NCI-H2171 (cell line): ENCODE results near the gene UNC45A.
"Not testable (repeated sequence)": the region's sequence is repeated elsewhere in the genome, so short reads cannot be mapped to it uniquely, and the experiment has no call there.

Experiments
- DNase-seq: peaks from one replicate; lab custom pipeline; 2025; lab: John Stamatoyannopoulos, UW

The UNC45A gene

DNA sequence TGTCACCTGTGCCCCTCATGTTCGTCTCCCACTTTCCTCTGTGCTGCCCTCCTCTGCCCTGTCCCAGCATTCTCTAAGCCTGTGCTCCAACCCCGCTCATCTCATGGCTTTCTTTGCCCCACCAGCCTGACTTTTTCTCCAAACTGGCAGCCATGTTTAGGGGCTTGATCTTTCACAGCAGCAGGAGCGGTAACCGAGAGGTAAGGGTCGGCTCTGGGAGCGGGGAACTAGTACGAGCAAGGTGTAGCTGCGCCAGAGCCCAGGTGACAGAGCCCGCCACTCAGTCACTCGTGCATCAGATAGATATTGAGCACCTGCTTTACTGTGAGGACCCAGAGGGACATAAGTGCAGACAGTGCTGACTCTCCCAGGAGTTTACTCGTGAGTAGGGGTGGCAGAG, 18.6 kb upstream of the UNC45A start:
- DNase-seq, result no peak

- no peak for DNase-seq
Observed at GRCh38 chr15:90917569-90917968, 17.5 kb upstream of the UNC45A start.

GRCh38 chr15:90918034-90918788, 16.9 kb upstream of the UNC45A start:
- DNase-seq, result no peak

DNA sequence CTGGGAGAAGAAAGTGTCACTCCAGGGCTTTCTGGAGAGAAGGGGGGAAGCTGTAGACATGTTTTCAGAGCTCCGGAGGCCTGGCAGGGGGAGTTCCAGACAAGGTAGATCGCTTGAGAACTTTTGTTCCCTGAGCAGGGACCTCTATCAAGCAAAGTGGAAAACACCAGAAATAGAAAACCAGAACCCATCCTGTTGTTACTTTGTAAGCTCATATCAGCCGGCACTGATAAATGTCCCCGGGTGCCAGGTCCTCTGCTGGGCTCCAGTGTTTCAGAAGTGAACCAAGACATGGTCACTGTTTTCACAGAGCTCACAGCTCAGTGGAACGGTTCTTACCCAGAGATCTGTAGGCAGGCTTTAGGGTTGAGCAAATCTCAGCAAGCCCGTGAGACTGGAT, 16.2 kb upstream of the UNC45A start:
- no peak for DNase-seq

- no peak for DNase-seq
Observed at GRCh38 chr15:90921887-90922286, 13.2 kb upstream of the UNC45A start.

- not testable (repeated sequence) for DNase-seq
Observed at GRCh38 chr15:90922712-90923322, 12.3 kb upstream of the UNC45A start.

GRCh38 chr15:90924375-90924774, 10.7 kb upstream of the UNC45A start:
- no peak for DNase-seq

DNA sequence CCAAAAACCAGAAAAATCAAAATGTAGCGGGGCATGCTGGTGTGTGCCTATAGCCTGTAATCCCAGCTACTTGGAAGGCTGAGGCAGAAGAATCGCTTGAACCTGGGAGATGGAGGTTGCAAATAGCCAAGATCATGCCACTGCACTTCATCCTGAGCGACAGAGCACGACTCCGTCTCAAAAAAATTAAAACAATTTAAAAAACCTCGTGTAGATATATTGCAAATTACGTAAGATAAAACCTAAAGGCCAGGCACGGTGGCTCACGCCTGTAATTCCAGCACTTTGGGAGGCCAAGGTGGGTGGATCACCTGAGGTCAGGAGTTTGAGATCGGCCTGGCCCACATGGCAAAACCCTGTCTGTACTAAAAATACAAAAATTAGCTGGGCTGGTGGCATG, 8.3 kb upstream of the UNC45A start:
- DNase-seq, result not testable (repeated sequence)

DNA sequence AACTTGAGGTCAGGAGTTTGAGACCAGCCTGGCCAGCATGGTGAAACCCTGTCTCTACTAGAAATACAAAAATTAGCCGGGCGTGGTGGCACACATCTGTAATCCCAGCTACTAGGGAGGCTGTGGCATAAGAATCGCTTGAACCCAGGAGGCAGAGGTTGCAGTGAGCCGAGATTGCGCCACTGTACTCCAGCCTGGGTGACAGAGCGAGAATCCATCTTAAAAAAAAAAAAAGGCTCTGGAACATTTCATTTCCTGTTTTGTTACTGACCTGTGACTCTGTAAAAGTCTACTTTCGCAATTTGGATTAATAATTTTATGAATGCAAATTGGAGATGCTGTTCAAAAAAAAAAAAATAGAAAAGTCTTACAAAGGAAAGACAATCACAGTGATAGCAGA, 7.0 kb upstream of the UNC45A start:
- DNase-seq, result not testable (repeated sequence)

GRCh38 chr15:90929246-90930019, 5.7 kb upstream of the UNC45A start:
- no peak for DNase-seq

GRCh38 chr15:90930861-90931574, 4.1 kb upstream of the UNC45A start:
- DNase-seq, result peak; percentile 5

- DNase-seq, result no peak
Observed at GRCh38 chr15:90931575-90931827, 3.6 kb upstream of the UNC45A start.

GRCh38 chr15:90931828-90932659, 3.0 kb upstream of the UNC45A start, which contains the start of gene HDDC3:
Gene HDDC3 (minus strand): TSS chr15:90932549. CDS start chr15:90932540, 9 bp downstream.
- DNase-seq, result peak; percentile 95

DNA sequence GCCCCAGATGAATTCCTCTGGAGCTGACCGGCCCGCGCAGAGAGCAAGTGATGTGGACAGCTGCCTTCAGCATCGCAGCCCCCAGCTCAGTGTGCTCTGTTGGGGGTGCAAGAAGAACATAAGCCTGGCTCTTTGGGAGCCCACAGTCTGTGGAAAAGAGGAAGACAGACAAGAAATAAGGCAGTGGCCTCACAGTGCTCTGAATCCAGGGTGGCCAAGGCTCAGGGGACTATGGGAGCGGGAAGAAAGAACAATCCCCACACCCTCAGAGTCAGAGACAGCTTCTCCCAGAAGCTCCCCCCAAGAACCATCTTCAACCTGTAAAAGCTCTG, 2.5 kb upstream of the UNC45A start:
- no peak for DNase-seq

DNA sequence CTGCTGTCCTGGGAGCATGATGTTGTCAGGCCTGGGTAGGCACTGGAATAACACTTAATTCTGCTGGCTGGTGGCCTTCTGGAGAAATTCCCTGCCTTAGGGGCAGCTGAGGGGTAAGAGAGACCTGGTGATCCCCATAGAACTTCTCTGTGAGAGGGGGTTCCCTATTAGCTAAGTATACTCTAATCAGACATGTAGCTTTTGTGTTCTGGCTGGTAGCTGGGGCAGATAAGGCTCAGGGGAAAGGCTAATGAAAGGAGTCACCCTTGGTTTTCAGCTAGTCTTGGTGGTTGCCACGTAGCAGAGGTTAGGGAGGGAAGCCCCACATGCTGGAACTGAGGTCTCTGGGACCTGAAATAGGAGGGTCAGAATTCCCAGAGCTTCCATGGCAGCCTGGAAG, 1.8 kb upstream of the UNC45A start:
- DNase-seq, result no peak

DNA sequence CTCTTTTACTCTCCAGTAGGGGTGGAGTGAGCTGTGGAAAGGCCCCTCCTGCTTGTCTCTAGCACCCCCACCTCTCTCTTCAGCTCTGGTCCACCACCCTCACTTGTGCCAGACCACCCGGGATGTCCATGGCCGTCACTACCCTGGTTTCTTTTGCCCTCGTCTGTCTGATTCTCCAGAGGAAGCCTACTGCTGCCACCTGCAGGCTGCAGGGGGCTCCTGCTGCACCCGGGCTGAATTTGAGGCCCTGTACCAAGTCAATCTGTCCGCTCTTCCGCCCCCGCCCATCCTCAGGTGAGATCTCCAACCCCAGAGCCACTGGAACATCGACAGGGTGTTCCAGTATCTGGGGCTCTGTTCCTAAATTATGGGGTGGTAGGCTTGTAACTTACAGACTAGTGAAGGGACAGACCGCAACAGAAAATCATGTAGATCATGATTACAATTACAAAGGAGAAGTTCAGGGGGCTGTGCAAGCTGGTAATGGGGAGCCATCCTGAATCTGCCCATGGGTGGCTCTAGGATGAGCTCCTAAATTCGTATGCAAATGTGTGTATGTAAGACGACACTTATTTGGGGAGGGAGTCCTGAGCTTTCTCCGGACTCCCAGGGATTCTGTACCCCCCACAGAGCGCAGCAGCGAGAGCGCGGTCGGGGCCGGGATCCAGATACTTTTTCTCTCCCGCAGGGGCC, 683 bp upstream of the UNC45A start:
- peak; percentile 83 for DNase-seq

- DNase-seq, result no peak
Observed at GRCh38 chr15:90936823-90937222, 1.7 kb downstream of the UNC45A start.

GRCh38 chr15:90938261-90938660, 3.2 kb downstream of the UNC45A start:
- no peak for DNase-seq

GRCh38 chr15:90939756-90940155, 4.7 kb downstream of the UNC45A start:
- no peak for DNase-seq

GRCh38 chr15:90941038-90941437, 6.0 kb downstream of the UNC45A start:
- no peak for DNase-seq
